ENCODE results near the gene CNDP1.

The CNDP1 gene

GRCh38 chr18:74595431-74595830 is 61.1 kb downstream of the CNDP1 start:
- DNase-seq, result no peak

- peak; percentile 78 for DNase-seq
Observed at GRCh38 chr18:74597034-74597661, 62.8 kb downstream of the CNDP1 start.

- peak; percentile 88 for DNase-seq
Observed at GRCh38 chr18:74597662-74598349, 63.5 kb downstream of the CNDP1 start, which contains the start of gene ZNF407. ZNF407 (plus strand) TSS chr18:74597870; CDS start chr18:74631020, 33,150 bp downstream.

GRCh38 chr18:74598350-74599001 is 64.2 kb downstream of the CNDP1 start:
- DNase-seq, result peak; percentile 81

GRCh38 chr18:74604361-74604760 is 70.1 kb downstream of the CNDP1 start:
- no peak for DNase-seq

GRCh38 chr18:74604774-74605173 is 70.5 kb downstream of the CNDP1 start:
- DNase-seq, result no peak

- no peak for DNase-seq
Observed at GRCh38 chr18:74608681-74609080, 74.4 kb downstream of the CNDP1 start.

- no peak for DNase-seq
Observed at GRCh38 chr18:74609535-74609934, 75.2 kb downstream of the CNDP1 start.

- no peak for DNase-seq
Observed at GRCh38 chr18:74610051-74610615, 75.8 kb downstream of the CNDP1 start.

- DNase-seq, result no peak
Observed at GRCh38 chr18:74610860-74611259, 76.6 kb downstream of the CNDP1 start.

GRCh38 chr18:74611765-74612164 is 77.5 kb downstream of the CNDP1 start:
- no peak for DNase-seq

- no peak for DNase-seq
Observed at GRCh38 chr18:74613381-74613780, 79.1 kb downstream of the CNDP1 start.

GRCh38 chr18:74616494-74616893 is 82.2 kb downstream of the CNDP1 start:
- DNase-seq, result no peak

- no peak for DNase-seq
Observed at GRCh38 chr18:74617486-74617885, 83.2 kb downstream of the CNDP1 start.

GRCh38 chr18:74622072-74622471 is 87.8 kb downstream of the CNDP1 start:
- no peak for DNase-seq

GRCh38 chr18:74623047-74623816 is 88.9 kb downstream of the CNDP1 start:
- peak; percentile 24 for DNase-seq

- no peak for DNase-seq
Observed at GRCh38 chr18:74624466-74624865, 90.2 kb downstream of the CNDP1 start.

- no peak for DNase-seq
Observed at GRCh38 chr18:74625157-74625556, 90.9 kb downstream of the CNDP1 start.

GRCh38 chr18:74626049-74626874 is 92.0 kb downstream of the CNDP1 start:
- no peak for DNase-seq

GRCh38 chr18:74630804-74631203 is 96.5 kb downstream of the CNDP1 start:
- no peak for DNase-seq

GRCh38 chr18:74631212-74631611 is 96.9 kb downstream of the CNDP1 start:
- no peak for DNase-seq

Measured in activated CD4-positive, alpha-beta T cell treated with anti-CD3 and anti-CD28 coated beads for 48 hours (primary cell).